SK-N-SH treated with all-trans-retinoic acid at 6 μM for 48 hours (cell line): ENCODE measurements around the gene MYL10.

ENCODE experiments used
- ARNTL ChIP-seq: fragments of 450-650 bp; formaldehyde crosslinking; IDR thresholded peaks from 2 replicates; pipeline ENCODE4 v1.5.0; 2020; ENCODE audit warnings: low read depth, mild to moderate bottlenecking, moderate library complexity, borderline replicate concordance
- BACH2 ChIP-seq: fragments of 250-450 bp; sonication (Bioruptor Pico); IDR thresholded peaks from 2 replicates; pipeline ENCODE4 v1.9.0; 2021; ENCODE audit warnings: mild to moderate bottlenecking, borderline replicate concordance
- CREB5 ChIP-seq: fragments of 250-450 bp; sonication (Bioruptor Pico); IDR thresholded peaks from 2 replicates; pipeline ENCODE4 v1.5.1; 2020; ENCODE audit warnings: low read depth, mild to moderate bottlenecking, moderate library complexity
- CSDC2 ChIP-seq: fragments of 250-450 bp; sonication (Bioruptor Pico); IDR thresholded peaks from 2 replicates; pipeline ENCODE4 v1.5.0; 2020; ENCODE audit warnings: mild to moderate bottlenecking, moderate library complexity
- PATZ1 ChIP-seq: fragments of 250-450 bp; sonication (Bioruptor Pico); IDR thresholded peaks from 2 replicates; pipeline ENCODE4 v1.8.0; 2020; ENCODE audit warnings: mild to moderate bottlenecking, moderate library complexity, borderline replicate concordance
- POU6F1 ChIP-seq: fragments of 250-450 bp; sonication (Bioruptor Pico); IDR thresholded peaks from 2 replicates; pipeline ENCODE4 v1.8.0; 2021; ENCODE audit warnings: low read depth, mild to moderate bottlenecking, moderate library complexity, borderline replicate concordance
- PPARA ChIP-seq: fragments of 250-450 bp; sonication (Bioruptor Pico); IDR thresholded peaks from 2 replicates; pipeline ENCODE4 v1.5.0; 2020; ENCODE audit warnings: mild to moderate bottlenecking, borderline replicate concordance
- RARB ChIP-seq: fragments of 250-450 bp; sonication (Bioruptor Pico); IDR thresholded peaks from 2 replicates; pipeline ENCODE4 v1.8.0; 2021; ENCODE audit warnings: mild to moderate bottlenecking, moderate library complexity
- SNAI2 ChIP-seq: fragments of 250-450 bp; sonication (Bioruptor Pico); IDR thresholded peaks from 2 replicates; pipeline ENCODE4 v1.5.0; 2020; ENCODE audit warnings: mild to moderate bottlenecking, moderate library complexity
- TSHZ2 ChIP-seq: fragments of 250-450 bp; sonication (Bioruptor Pico); IDR thresholded peaks from 2 replicates; pipeline ENCODE4 v1.5.0; 2020; ENCODE audit warnings: mild to moderate bottlenecking, moderate library complexity
- ZFP30 ChIP-seq: fragments of 450-650 bp; formaldehyde crosslinking; IDR thresholded peaks from 2 replicates; pipeline ENCODE4 v1.5.0; 2022; ENCODE audit warnings: mild to moderate bottlenecking, moderate library complexity
- ZNF70 ChIP-seq: fragments of 450-650 bp; formaldehyde crosslinking; IDR thresholded peaks from 2 replicates; pipeline ENCODE4 v1.5.0; 2020; ENCODE audit warnings: mild to moderate bottlenecking, moderate library complexity

- no peak for TF ChIP-seq ARNTL (CRISPR knock-in tag)
- no peak for TF ChIP-seq BACH2 (CRISPR knock-in tag)
- TF ChIP-seq PATZ1 (CRISPR knock-in tag): no peak
- TF ChIP-seq POU6F1 (CRISPR knock-in tag): no peak
- no peak for TF ChIP-seq TSHZ2
- no peak for TF ChIP-seq ZNF70 (CRISPR knock-in tag)
- no peak for TF ChIP-seq CREB5 (CRISPR knock-in tag)
- TF ChIP-seq ZFP30: no peak
- TF ChIP-seq PPARA (CRISPR knock-in tag): no peak
- no peak for TF ChIP-seq SNAI2
- no peak for TF ChIP-seq CSDC2
- TF ChIP-seq RARB (CRISPR knock-in tag): no peak
Observed at GRCh38 chr7:101667399-101667798, 38.3 kb upstream of the MYL10 start.
